SK-N-SH treated with all-trans-retinoic acid at 6 μM for 48 hours (cell line): ENCODE measurements around the gene PPP1CC.

Experiments used
- BACH2 ChIP-seq: fragments of 250-450 bp; sonication (Bioruptor Pico); IDR thresholded peaks from 2 replicates; pipeline ENCODE4 v1.9.0; 2021; ENCODE audit warnings: mild to moderate bottlenecking, borderline replicate concordance
- CREB5 ChIP-seq: fragments of 250-450 bp; sonication (Bioruptor Pico); IDR thresholded peaks from 2 replicates; pipeline ENCODE4 v1.5.1; 2020; ENCODE audit warnings: low read depth, mild to moderate bottlenecking, moderate library complexity
- CSDC2 ChIP-seq: fragments of 250-450 bp; sonication (Bioruptor Pico); IDR thresholded peaks from 2 replicates; pipeline ENCODE4 v1.5.0; 2020; ENCODE audit warnings: mild to moderate bottlenecking, moderate library complexity
- GLIS3 ChIP-seq: fragments of 250-450 bp; sonication (Bioruptor Pico); IDR thresholded peaks from 2 replicates; pipeline ENCODE4 v1.5.0; 2020; ENCODE audit warnings: mild to moderate bottlenecking, moderate library complexity
- OSR1 ChIP-seq: fragments of 250-450 bp; sonication (Bioruptor Pico); IDR thresholded peaks from 2 replicates; pipeline ENCODE4 v1.8.0; 2022; ENCODE audit warnings: moderate library complexity, mild to moderate bottlenecking, inconsistent platforms
- PATZ1 ChIP-seq: fragments of 250-450 bp; sonication (Bioruptor Pico); IDR thresholded peaks from 2 replicates; pipeline ENCODE4 v1.8.0; 2020; ENCODE audit warnings: mild to moderate bottlenecking, moderate library complexity, borderline replicate concordance
- POU6F1 ChIP-seq: fragments of 250-450 bp; sonication (Bioruptor Pico); IDR thresholded peaks from 2 replicates; pipeline ENCODE4 v1.8.0; 2021; ENCODE audit warnings: low read depth, mild to moderate bottlenecking, moderate library complexity, borderline replicate concordance
- RARB ChIP-seq: fragments of 250-450 bp; sonication (Bioruptor Pico); IDR thresholded peaks from 2 replicates; pipeline ENCODE4 v1.8.0; 2021; ENCODE audit warnings: mild to moderate bottlenecking, moderate library complexity
- SNAI2 ChIP-seq: fragments of 250-450 bp; sonication (Bioruptor Pico); IDR thresholded peaks from 2 replicates; pipeline ENCODE4 v1.5.0; 2020; ENCODE audit warnings: mild to moderate bottlenecking, moderate library complexity
- TCF4 ChIP-seq: fragments of 250-450 bp; sonication (Bioruptor Pico); IDR thresholded peaks from 2 replicates; pipeline ENCODE4 v1.8.0; 2021; ENCODE audit warnings: mild to moderate bottlenecking, moderate library complexity, borderline replicate concordance
- TSHZ2 ChIP-seq: fragments of 250-450 bp; sonication (Bioruptor Pico); IDR thresholded peaks from 2 replicates; pipeline ENCODE4 v1.5.0; 2020; ENCODE audit warnings: mild to moderate bottlenecking, moderate library complexity
- ZFP30 ChIP-seq: fragments of 450-650 bp; formaldehyde crosslinking; IDR thresholded peaks from 2 replicates; pipeline ENCODE4 v1.5.0; 2022; ENCODE audit warnings: mild to moderate bottlenecking, moderate library complexity
- ZNF8 ChIP-seq: fragments of 450-650 bp; formaldehyde crosslinking; IDR thresholded peaks from 2 replicates; pipeline ENCODE4 v1.5.0; 2020; ENCODE audit warnings: mild to moderate bottlenecking, moderate library complexity

- TF ChIP-seq RARB (no peak), TCF4 (CRISPR knock-in tag) (no peak), BACH2 (CRISPR knock-in tag) (no peak), ZNF8 (no peak), ZFP30 (CRISPR knock-in tag) (no peak), GLIS3 (CRISPR knock-in tag) (no peak), CSDC2 (CRISPR knock-in tag) (no peak), PATZ1 (CRISPR knock-in tag) (no peak), CREB5 (CRISPR knock-in tag) (no peak), POU6F1 (CRISPR knock-in tag) (no peak), SNAI2 (no peak), TSHZ2 (CRISPR knock-in tag) (no peak), OSR1 (CRISPR knock-in tag) (no peak)
Measured at GRCh38 chr12:110744601-110745264, 2.0 kb upstream of the PPP1CC start.
